Brain microvascular endothelial cell (primary cell): ENCODE measurements around the gene GNG12.
A peak's percentile ranks its signal among the peaks of the same experiment; 100 is the strongest.
"Not testable (repeated sequence)": the region's sequence is repeated elsewhere in the genome, so short reads cannot be mapped to it uniquely, and the experiment has no call there.

Experiments
- DNase-seq: peaks from one replicate; pipeline ENCODE4 v3.0.0-alpha.2; 2020
- H3K27ac ChIP-seq: fragments of 250-450 bp; sonication (Bioruptor Pico); 2 replicates; pipeline ENCODE4 v1.5.1; 2020; ENCODE audit warnings: mild to moderate bottlenecking, moderate library complexity
- H3K27me3 ChIP-seq: fragments of 250-450 bp; sonication (Bioruptor Pico); replicated peaks from 2 replicates; pipeline ENCODE4 v1.5.1; 2020; ENCODE audit warnings: mild to moderate bottlenecking
- H3K36me3 ChIP-seq: fragments of 250-450 bp; sonication (Bioruptor Pico); replicated peaks from 2 replicates; pipeline ENCODE4 v1.5.1; 2020; ENCODE audit warnings: mild to moderate bottlenecking
- H3K4me3 ChIP-seq: 2 replicates; pipeline ENCODE4 v1.5.1; 2011; ENCODE audit warnings: low read depth, mild to moderate bottlenecking, control low read depth, low read length, moderate library complexity
- CTCF ChIP-seq: IDR thresholded peaks from 2 replicates; pipeline ENCODE4 v1.5.1; 2011; ENCODE audit warnings: low read depth, mild to moderate bottlenecking, moderate library complexity, low read length, control low read depth, inconsistent platforms; ENCODE audit errors: missing control alignments
- in situ Hi-C: cut with HindIII; loops from 2 replicates; pipeline ENCODE4 v1.10.0; 2017; ENCODE audit warnings: low sequenced_read_pairs, low pct_ligation_motif_present

GNG12 gene

GRCh38 chr1:67733681-67734322 is 99.5 kb downstream of the GNG12 start:
- no peak overlapping the region for H3K4me3 ChIP-seq
- no peaks in the 10 kb centered on the region for H3K27me3 ChIP-seq
- H3K36me3 ChIP-seq = peaks cover 2% of the 10 kb centered on the region
- in situ Hi-C loops = no loop called here
- peak overlapping the region; percentile 92 for H3K27ac ChIP-seq
- no peak for DNase-seq
- no peak for TF ChIP-seq CTCF

GRCh38 chr1:67732750-67733151 is 100.5 kb downstream of the GNG12 start:
- TF ChIP-seq CTCF = no peak
- in situ Hi-C loops = no loop called here
- Histone ChIP-seq H3K27me3 (no peaks in the 10 kb centered on the region), H3K27ac (peak overlapping the region; percentile 92), H3K36me3 (peaks cover 2% of the 10 kb centered on the region), H3K4me3 (no peak overlapping the region)
- DNase-seq = peak; percentile 96

- Histone ChIP-seq H3K36me3 (peaks cover 2% of the 10 kb centered on the region), H3K27ac (no peak overlapping the region), H3K27me3 (no peaks in the 10 kb centered on the region), H3K4me3 (no peak overlapping the region)
- in situ Hi-C loops = no loop called here
- TF ChIP-seq CTCF = no peak
- DNase-seq = no peak
Measured at GRCh38 chr1:67731322-67731721, 101.9 kb downstream of the GNG12 start.

- H3K4me3 ChIP-seq, DNase-seq, in situ Hi-C loops, H3K27ac ChIP-seq, H3K36me3 ChIP-seq, H3K27me3 ChIP-seq: not testable (repeated sequence)
Measured at GRCh38 chr1:67730312-67730711, 103.0 kb downstream of the GNG12 start.

GRCh38 chr1:67729872-67730271 is 103.4 kb downstream of the GNG12 start:
- in situ Hi-C loops = no loop called here
- Histone ChIP-seq H3K4me3 (no peak overlapping the region), H3K36me3 (peaks cover 2% of the 10 kb centered on the region), H3K27ac (no peak overlapping the region), H3K27me3 (no peaks in the 10 kb centered on the region)
- TF ChIP-seq CTCF = no peak
- no peak for DNase-seq

GRCh38 chr1:67726224-67726623 is 107.0 kb downstream of the GNG12 start:
- no peak for TF ChIP-seq CTCF
- H3K27me3 ChIP-seq = no peaks in the 10 kb centered on the region

More at GRCh38 chr1:67726224-67726623, 107.0 kb downstream of the GNG12 start:
- Histone ChIP-seq H3K36me3 (no peaks in the 10 kb centered on the region), H3K27ac (peak overlapping the region; percentile 88), H3K4me3 (no peak overlapping the region)
- in situ Hi-C loops = no loop called here
- peak; percentile 59 for DNase-seq
